ENCODE results near the gene CALML6. TPM values are rescaled to one million over a fixed set of nuclear protein-coding genes. Genes with fewer than 3 reads are reported as not detected.

The CALML6 gene
- total and polyA plus RNA-seq, 10 of the 15 experiments (the other 5 are each of a cell fraction or from before 2014, with no cell fraction given) = 0.07 to 1.3 (median 0.21) TPM; not detected in 5

GRCh38 chr1:1941868-1942752, 27.1 kb downstream of the CALML6 start:
- WGBS (ENCODE audit: insufficient coverage, insufficient replicate concordance, low lambda C conversion rate, missing lambda C conversion rate) = 42% methylated on average over 39 of the region's 39 CpGs
- BruUV-seq (replicated peaks) = no TSS peak
- CTCF ChIA-PET = no interaction called here

More at GRCh38 chr1:1941868-1942752, 27.1 kb downstream of the CALML6 start:
- intact Hi-C loops (cut with micrococcal nuclease; ENCODE audit: unreplicated experiment) (loop anchor here (5.0 kb wide), 1 partner anchor 105 kb away; no protein-coding TSS in a partner anchor), in situ Hi-C loops (cut with MboI) (no loop called here)
- TF ChIP-seq PAX8 (IDR thresholded peaks at IDR 0.05) (no peak), SRF (IDR thresholded peaks at IDR 0.05; ENCODE audit: low read depth in 2 of 2, low read length in 2 of 2) (no peak), MLLT1 (IDR thresholded peaks at IDR 0.05) (no peak), HDAC6 (IDR thresholded peaks at IDR 0.05; ENCODE audit: unreplicated experiment) (no peak), NBN (IDR thresholded peaks at IDR 0.05) (no peak), NFYA (IDR thresholded peaks at IDR 0.05; ENCODE audit: borderline replicate concordance, low read depth, low read length) (no peak), NR2C1 (IDR thresholded peaks at IDR 0.05) (no peak), EZH2 (IDR thresholded peaks at IDR 0.05; ENCODE audit: borderline replicate concordance, control insufficient read depth, low read depth, low read length) (no peak)
- Histone ChIP-seq H2AFZ (ENCODE audit: control insufficient read depth, low read depth, low read length) (no peak overlapping the region), H3K9me3 (replicated peaks; ENCODE audit: control insufficient read depth, insufficient read depth, low read length) (no peaks in the 10 kb centered on the region), H3K4me1 (ENCODE audit: control insufficient read depth, insufficient read depth, low read length) (no peaks in the 10 kb centered on the region), H4K20me1 (ENCODE audit: control insufficient read depth, insufficient read depth) (no peaks in the 10 kb centered on the region), H3K36me3 (ENCODE audit: control insufficient read depth in 2 of 2, insufficient read depth in 2 of 2, low read length in 1 of 2) (no peaks in the 10 kb centered on the region), H3K4me2 (ENCODE audit: control insufficient read depth, insufficient read depth) (no peak overlapping the region), H3K27ac (ENCODE audit: control insufficient read depth, insufficient read depth) (no peak overlapping the region), H3K79me2 (ENCODE audit: control insufficient read depth, insufficient read depth, low read length) (no peaks in the 10 kb centered on the region), H3K9ac (ENCODE audit: control insufficient read depth, insufficient read depth, low read length) (no peak overlapping the region), H3K27me3 (replicated peaks in 1 of 2; ENCODE audit: control insufficient read depth in 2 of 2, insufficient read depth in 2 of 2, low read length in 1 of 2) (no peaks in the 10 kb centered on the region), H3K4me3 (no peak overlapping the region)
- no peak for FAIRE-seq
- SMC1A ChIA-PET (ENCODE audit: uncharacterized antibody, unreplicated experiment) = no interaction called here
- RAD21 ChIA-PET (ENCODE audit: unreplicated experiment) = no interaction called here
- ATAC-seq = no peak
- DNase-seq (ENCODE audit: low read depth, low spot score) = no peak
- POLR2A ChIA-PET = no interaction called here

All from GM12878 (cell line).